Right ventricle myocardium superior (tissue), 1 donor: Measurements from ENCODE around the gene FARS2. TPM values are rescaled to one million over a fixed set of nuclear protein-coding genes. Genes with fewer than 3 reads are reported as not detected.

Source experiments
- ATAC-seq: fragments of 200-7000 bp; cut with Tn5 transposase; one replicate; pipeline ENCODE4 v1.9.1; 2020; ENCODE audit warnings: mild to moderate bottlenecking; ENCODE audit not compliant: poor library complexity
- DNase-seq: peaks from one replicate; pipeline ENCODE4 v3.0.0-alpha.2; 2020
- intact Hi-C: fragments of 100-400 bp; cut with DNase I; formaldehyde crosslinking; loops from one replicate; pipeline ENCODE4 v1.11.2; 2022
- total RNA-seq: library from RNA; stranded (reverse); fragmentation: NEBNext Ultra II Directional; extraction: Animal tissue kit (Norgen Biotek cat#: 25700); gene quantifications from one replicate; pipeline ENCODE4 v1.2.1, GENCODE V29; 2021
- donor health status: DM: no; HTN: yes; CAD: no; lungs with severe emphysema.

The FARS2 gene
- total RNA-seq, 1 donor from 2014 or later, result 20.8 TPM

DNA sequence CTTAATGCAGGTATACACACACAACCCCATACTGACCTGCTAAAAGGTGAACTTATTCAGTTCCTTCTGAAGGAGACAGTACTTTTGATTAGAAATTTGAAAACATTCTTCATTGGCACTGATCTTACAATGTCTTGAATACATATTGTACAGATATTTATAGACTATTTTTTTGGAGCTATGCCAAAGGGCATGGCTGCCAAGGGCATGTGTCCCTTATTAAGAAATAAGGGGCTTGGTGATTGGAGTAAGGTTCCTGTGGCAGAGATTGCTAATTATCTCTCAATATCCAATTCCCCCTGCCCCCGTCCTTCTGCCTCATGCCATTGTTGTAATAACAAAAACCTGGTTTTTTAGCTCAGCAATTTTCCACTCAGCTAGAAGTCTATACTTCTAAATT lies 355.9 kb downstream of the FARS2 start:
- DNase-seq, result no peak
- intact Hi-C loops, result no loop called here
- ATAC-seq, result peak; percentile 54

DNA sequence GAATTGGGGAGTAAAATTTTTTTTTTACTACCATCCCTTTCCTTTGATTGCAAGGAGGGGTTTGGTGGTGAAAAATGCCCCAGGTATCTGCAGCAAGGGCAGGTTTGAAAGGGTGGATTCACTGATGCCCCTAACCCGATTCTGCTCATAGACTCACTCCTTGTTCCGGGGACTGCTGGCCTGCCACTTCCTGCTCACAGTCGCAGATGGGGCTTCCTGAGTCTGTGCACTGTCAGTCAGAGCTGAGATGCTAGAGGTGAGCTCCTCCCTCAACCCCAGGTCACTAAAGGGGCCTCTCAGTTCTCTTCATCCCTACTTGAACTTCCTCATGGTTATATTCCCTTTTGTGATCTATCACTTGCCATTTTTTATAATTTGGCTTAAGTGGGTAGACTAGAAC lies 357.9 kb downstream of the FARS2 start:
- intact Hi-C loops, result no loop called here
- no peak for ATAC-seq
- DNase-seq, result no peak

DNA sequence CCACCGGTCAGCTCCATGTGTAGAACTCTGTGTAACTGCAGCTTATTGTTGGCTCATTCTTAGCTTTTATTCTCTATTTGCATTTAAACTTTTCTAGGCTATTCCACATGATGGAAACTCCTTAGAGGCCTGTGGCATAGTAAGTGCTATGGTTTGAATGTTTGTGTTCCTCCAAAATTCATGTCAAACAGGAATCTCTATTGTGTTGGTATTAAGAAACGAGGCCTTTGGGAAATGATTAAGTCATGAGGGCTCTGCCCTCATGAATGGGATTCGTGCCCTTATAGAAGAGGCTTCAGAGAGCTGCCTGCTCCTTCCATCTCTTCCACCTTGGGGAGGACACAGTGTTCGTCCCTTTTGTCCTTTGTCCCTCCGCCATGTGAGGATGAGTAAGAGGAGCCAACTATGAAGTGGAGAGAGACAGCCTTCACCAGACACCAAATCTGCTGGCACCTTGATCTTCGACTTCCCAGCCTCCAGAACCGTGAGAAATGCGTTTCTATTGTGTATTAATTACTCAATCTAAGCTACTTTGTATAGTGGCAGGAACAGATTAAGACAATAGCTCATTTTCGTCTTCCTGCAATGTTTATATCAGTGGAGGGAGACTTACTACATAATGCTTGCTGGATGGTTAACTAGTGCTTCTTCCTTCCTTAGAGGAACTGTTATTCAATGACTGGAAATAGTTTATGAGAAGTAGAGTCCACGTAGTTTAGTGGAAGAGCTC lies 361.1 kb downstream of the FARS2 start:
- DNase-seq (no peak), ATAC-seq (peak; percentile 22)
- intact Hi-C loops, result no loop called here

DNA sequence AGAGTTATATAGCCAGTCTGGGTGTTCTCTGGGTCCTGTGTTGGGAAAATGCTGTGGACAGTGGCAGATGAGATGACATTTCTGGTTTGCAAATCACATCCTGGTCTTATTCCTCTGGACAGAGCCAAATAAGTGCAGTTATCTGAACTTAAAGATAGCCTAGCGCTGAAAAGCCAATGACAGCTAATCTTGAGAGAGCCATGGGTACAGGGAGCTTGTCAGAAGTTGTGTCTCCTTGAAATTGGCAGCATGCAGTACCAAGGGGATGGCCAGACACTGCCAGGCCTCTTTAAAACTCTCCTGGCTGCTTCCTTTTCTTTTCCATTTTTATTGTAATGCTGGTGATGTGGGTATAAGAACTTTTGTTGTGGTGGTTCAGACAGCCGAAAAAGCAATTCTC lies 362.5 kb downstream of the FARS2 start:
- DNase-seq (no peak), ATAC-seq (peak; percentile 93)
- intact Hi-C loops, result no loop called here

DNA sequence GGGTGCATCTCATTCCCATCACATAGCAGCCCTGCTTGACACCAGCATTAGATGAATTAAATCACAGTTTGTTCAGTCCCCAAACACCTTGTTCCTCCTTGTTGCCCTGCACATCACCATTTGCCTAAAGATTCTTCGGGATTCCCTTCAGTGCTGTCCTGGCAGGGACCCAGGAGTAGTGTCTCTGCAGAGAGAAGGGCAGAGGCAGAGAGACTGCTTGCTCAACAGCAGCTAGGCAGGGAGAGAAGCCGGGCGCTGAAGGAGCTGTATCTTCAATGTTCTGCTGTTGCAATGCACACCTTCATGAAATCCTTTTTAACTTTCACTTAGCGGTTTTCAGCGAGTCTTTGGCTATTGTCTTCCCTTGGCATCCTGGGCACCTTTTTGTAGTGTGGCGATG lies 362.9 kb downstream of the FARS2 start:
- no peak for DNase-seq
- ATAC-seq, result peak; percentile 36
- intact Hi-C loops, result no loop called here

DNA sequence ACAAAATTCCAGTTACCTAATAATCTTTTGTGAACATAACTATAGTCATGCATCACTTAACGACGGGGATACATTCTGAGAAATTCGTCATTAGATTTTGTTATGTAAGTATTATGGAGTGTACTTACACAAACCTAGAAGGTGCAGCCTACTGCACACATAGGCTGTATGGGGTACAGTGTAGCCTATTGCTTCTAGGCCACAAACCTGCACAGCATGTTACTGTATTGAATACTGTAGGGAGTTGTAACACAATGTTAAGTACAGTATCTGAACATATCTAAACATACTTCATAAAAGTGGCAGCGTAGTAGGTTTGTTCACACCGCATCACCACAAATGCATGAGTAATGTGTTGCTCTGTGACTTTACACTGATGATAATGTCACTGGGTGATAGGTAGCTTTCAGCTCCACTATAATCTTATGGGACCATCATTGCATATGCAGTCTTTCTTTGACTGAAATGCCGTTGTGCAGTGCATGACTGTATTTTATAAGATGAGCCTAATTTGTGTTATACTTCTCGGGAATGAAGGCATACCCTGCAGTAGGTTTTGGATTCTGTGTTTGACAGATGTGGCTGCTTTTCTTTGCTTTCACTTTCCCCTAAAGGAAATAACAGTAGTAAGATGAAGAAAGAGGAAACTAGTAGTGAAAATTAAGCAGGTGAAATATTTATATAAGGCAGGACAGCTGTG lies 365.6 kb downstream of the FARS2 start:
- DNase-seq (no peak), ATAC-seq (no peak)
- intact Hi-C loops, result no loop called here

DNA sequence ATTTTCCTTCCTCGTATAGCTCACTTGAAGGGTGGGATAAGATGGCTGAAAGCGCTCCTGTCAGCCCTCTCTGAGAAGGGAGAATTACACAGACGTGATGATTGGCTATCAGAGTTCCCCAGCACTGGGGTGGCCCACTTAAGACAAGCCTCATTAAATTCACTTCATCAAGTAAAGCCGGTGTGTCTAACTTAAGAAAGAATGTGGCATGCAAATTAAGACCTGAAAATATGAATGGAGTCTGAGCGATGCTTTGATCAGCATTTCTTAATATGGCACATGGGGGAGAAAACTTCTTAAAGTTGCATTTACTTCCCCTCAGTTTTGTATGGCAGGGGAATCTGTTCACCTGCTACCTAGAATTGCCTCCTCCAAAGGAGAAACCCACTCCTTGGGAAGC lies 369.3 kb downstream of the FARS2 start:
- ATAC-seq (no peak), DNase-seq (no peak)
- intact Hi-C loops, result no loop called here

DNA sequence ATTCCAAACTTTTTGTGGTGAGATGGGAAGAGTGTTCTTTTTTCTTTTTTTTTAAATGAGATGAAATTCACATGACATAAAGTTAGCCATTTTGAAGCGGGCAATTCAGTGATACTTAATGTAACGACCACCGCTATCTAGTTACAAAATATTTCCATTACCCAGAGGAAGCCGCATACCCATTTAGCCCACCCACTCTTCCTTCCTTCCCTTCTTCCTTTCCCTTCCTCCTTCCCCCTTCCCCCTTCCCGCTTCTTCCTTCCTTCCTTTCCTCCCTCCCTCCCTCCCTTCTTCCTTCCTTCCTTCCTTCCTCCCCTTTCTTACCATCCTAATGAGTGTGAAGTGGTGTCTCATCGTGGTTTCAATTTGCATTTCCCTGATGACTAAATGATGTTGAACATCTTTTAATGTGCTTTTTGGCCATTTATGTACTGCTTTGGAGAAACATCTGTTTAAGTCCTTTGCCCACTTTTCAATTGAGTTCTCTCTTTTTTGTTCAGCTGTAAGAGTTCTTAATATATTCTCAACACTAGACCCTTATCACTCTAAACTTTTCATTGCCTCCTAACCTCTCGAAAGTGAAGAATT lies 371.1 kb downstream of the FARS2 start:
- no peak for DNase-seq
- intact Hi-C loops, result no loop called here
- ATAC-seq, result no peak

DNA sequence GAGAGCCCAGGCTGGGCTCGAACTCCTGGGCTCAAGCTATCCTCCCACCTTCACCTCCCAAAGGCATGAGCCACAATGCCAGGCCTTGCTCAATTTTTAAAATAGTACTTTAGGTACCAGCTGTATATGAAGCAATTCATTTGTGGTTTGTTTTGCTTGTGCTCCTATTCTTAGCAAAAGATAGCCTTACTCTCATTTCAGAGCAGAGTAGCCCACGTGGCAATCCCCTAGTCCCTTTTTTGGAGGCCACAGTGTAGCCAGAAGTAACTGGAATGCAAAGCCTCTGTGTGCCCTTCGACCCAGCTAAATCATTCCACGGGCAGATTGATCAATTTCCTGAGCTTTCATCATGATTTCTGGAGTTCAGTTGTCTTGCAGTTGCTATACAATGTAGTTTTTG lies 373.2 kb downstream of the FARS2 start:
- DNase-seq, result no peak
- peak; percentile 71 for ATAC-seq
- intact Hi-C loops, result no loop called here

DNA sequence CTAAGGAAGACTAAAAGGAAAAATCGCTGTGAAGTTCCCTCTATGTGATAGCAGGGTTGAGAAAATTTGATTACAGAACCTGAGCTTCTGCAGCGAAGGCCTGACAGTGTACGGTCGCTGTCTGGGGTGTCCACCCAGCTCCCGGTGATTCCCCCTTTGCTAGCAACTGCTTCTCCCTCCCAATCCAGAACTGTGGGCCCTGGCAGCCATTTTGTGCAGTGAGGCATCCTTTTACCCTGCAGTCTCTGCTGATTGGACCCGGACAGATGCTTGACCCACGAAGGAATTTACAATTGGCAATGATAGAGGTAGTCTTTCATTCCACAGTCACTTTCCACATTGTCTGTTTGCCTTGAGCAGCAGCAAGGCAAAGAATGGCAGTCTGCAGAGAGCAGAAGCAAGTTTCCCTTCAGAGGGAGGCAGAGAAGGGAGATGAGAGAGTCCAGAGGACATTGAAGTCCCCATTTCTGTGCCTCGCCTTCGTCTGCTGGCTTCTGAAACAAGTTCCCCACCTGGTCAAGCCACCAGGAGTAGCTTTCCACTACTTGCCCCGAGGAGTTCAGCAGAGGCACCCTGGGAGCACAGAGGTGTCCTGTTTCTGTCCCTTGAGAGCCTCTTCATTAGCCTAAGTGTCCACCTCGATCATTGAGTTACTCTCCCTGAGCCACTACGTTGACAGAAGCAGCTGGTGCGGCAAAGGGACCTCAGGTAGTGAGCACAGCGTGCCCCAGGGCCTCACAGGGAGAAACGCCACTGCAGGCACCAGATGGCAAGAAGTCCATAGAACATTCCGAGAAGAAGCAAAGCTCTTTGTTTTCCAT lies 375.1 kb downstream of the FARS2 start:
- ATAC-seq (no peak), DNase-seq (no peak)
- intact Hi-C loops, result no loop called here

DNA sequence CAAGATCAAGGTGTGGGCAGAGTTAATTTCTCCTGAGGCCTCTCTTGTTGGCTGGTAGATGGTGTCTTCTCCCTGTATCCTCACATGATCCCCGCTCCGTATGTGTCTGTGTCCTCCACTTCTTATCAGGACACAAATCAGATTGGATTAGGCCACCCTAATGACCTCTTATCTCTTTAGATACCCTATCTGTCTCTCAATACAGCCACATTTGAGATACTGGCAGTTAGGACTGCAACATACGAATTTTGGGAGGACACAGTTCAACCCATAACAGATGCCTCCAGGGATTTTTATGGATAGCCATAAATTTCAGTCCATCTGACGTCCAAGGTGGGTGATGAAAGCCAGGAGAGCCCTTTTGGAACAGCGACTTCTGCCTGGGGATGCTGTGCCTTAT lies 376.4 kb downstream of the FARS2 start:
- DNase-seq (no peak), ATAC-seq (no peak)
- intact Hi-C loops, result no loop called here

DNA sequence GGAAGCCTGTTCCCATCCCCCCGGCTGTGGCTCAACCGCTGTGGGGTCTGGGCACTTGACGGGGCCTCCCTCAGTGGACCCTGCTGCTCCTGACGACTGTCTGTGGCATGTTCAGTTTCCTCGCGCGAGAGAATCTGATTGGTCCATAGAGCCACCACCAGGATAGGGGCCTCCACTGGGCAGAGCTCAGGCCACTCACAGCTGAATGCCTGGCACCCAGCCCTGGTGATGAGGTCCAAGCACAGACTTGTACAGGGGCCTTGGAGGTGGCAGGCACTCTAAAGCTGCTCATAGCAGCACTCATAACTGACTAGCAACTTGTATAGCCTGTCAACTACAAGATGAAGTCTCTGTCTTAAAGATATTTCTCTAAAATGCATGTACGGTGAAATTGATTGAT lies 377.4 kb downstream of the FARS2 start:
- DNase-seq (peak; percentile 76), ATAC-seq (peak; percentile 85)
- intact Hi-C loops, result no loop called here

DNA sequence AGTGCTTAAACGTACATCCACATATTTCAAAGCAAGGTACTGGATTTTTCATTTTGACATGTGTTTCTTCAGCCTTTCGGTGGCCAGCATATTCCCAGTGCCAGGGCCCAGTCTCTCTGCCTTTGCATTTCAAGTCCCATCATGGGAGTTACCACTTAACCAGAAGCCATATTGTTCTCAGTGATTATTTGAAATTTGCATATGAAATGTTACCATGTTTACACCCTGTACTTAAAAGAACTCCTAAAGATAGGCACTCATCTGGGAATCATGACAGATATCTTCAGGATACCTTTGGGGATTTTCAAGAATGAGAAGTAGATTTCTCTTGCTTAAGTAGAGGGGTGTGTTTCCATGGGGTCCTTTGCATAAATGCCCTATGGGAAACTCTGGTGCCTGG lies 377.9 kb downstream of the FARS2 start:
- ATAC-seq (no peak), DNase-seq (no peak)
- intact Hi-C loops, result no loop called here

DNA sequence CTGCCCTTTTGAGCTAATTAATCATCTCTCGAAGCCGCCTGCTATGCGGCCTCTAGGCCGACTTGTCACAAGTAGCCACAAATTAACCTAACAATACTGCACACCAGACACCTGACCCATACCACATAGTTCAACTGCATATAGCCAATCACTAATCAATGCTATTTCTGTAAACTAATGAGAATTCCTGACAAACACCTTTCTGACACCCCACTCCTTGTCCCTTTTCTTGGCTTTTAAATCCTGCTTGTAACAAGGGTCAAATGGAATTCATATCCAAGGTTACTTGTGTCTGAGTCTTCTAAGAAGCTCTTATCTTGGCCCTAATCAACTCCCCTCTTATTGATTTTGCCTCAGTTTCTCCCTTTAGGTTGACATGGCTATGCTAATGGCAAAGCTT lies 379.3 kb downstream of the FARS2 start:
- intact Hi-C loops, result no loop called here
- ATAC-seq (no peak), DNase-seq (no peak)

DNA sequence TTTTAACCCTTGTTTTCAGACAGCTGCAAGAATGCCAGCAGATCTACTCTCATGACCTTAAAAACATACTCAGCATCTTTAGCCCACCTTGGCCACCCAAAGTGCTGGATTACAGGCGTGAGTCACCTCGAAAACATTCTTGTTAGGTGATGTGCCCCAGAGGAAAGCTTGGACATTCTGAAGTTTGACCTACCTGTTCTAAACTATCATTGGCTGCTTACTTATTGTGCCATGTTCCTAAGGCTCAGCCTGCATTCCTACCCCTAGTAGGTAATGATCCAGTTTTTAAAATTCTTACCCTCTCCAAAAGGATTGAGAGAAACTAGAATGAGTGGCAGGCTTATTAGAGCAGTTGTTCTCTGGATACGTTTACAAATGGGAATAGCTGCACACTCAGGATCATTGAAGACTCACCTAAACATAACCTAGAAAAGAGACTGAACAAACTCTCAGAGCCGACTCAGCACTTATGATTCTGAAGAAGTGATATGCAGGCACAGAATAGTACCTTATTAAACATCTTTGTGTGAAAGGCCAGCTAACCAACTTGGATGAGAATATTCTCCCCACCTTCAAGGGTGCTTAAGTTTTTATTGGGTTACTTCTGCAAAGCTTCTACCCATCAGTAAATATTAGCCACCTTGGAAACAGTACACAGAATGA lies 383.3 kb downstream of the FARS2 start:
- no peak for ATAC-seq
- DNase-seq, result no peak
- intact Hi-C loops, result no loop called here

DNA sequence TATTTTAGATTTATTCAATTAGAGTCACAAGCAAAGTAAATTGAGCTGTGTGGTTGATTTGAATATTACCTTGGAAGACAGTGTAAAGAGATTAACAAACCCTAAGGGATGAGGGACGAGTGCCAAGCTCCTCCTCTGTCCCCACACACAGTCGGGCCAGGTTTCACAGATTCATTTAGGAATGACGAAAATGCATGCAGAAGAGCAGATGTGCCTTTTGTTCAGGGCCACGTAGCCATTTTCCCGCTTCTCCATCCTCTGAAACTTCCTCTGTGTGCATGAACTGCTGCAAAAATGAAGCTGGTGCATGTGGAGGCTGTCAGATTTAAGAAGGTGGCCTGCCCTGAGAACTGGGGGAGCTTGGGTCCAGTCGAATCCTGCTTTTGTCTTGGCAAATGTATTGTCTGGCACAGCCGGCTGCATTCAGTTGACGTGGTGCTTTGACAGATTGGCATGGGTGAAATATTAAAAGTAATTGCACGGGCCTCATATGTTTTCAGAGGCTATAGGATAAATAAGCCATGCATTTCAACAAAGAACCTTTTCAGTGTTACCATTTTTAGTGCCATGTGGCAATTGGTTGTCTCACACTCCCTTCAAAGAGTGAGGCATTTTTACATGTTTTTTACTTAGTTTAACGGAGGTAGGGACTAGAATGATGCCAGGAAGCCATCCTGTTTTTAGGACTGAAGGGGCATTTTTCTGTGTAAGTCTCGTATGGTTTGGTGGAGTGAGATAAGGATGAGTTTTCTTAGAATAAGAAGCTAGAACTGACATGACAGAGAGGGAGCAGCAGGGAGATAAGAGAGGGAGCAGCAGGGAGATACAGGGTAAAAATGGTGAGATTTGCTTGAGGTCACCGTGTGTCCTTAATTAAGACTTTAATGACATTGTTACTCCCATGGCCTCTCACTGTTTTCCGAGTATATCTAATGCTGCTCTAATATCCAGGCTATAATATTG lies 384.3 kb downstream of the FARS2 start:
- DNase-seq (no peak), ATAC-seq (peak; percentile 41)
- intact Hi-C loops, result no loop called here

DNA sequence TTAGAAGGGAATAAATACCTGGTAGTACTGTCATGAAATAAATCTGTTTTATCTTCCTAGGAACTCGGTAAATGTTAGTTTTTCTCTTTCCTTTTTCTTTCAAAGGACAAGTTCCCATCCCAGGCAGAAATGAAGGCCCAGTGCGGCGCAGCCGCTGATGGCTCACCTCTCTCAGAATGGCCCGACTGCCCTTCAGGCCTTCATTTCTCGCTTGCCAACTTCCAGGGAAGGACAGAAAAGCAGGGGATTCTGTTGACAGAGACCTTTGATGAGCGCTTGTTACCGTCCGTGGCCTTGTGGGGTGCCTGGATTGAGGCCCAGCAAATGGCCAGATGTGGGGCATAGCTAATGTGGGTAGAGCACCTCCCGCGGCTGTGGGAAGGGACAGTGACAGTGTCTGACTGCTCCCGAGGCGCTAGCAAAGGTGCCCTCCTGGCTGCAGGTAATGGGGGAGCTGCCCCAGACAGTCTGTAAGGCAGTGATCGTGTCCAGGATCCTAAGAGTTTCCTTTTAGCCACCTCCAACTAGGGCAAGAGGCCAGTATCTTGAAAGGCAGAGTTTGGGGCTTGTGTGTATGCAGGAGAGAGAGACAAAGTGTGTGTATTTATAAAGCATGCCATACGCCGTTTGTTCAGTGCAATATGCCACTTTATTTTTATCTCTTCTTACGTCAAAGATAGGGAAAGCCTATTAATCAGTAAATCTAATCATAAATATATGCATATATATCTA lies 391.3 kb downstream of the FARS2 start:
- DNase-seq (no peak), ATAC-seq (peak; percentile 54)
- intact Hi-C loops, result no loop called here
